T-helper 1 cell treated with Interleukin-12 subunit alpha and Interleukin-12 subunit beta and Interleukin-4 antibody, amounts not matched to agents 30 μg/mL and 1 μg/mL, for 36 hours (primary cell): ENCODE results near the gene KRTAP24-1.

Source experiments
- H3K27ac Mint-ChIP-seq: one replicate; pipeline ENCODE4 v1.8.0; 2021; ENCODE audit warnings: mild to moderate bottlenecking, mixed read lengths
- H3K27me3 Mint-ChIP-seq: one replicate; pipeline ENCODE4 v1.8.0; 2021; ENCODE audit warnings: low read depth, mixed read lengths
- H3K36me3 Mint-ChIP-seq: one replicate; pipeline ENCODE4 v1.8.0; 2021; ENCODE audit warnings: low read depth, mixed read lengths
- H3K4me1 Mint-ChIP-seq: one replicate; pipeline ENCODE4 v1.8.0; 2021; ENCODE audit warnings: low read depth, mixed read lengths
- H3K4me3 Mint-ChIP-seq: one replicate; pipeline ENCODE4 v1.8.0; 2021; ENCODE audit warnings: mild to moderate bottlenecking, moderate library complexity, mixed read lengths
- H3K9me3 Mint-ChIP-seq: one replicate; pipeline ENCODE4 v1.8.0; 2021; ENCODE audit warnings: mixed read lengths

KRTAP24-1 gene, protein sequence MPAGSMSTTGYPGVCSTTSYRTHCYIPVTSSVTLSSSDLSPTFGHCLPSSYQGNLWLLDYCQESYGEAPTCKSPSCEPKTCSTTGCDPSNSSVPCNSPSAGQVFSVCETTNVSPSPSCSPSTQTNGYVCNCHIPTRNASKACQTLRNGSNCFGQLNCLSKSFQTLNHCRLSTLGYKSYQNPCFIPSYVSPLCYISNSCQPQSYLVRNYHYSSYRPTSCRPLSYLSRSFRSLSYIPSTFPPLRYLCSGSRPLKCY

DNA sequence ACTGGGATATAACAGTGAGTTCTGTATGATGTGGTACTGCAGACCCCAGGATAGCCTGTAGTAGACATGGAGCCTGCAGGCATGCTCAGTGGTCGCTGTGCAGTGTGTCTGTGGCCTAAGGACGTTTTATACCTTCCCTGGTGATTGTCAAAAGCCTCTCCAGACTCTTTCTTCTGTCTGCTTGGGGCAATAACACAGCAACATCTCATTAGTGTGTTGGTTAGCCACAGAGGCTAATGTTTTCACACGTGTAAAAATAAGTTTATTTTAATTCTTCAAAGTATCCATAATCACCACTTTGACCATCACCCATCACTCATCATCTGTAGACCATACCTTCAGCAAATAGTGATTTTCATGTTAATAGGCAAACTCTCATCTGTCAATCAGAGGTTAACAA, at the start of gene KRTAP24-1:
TSS of gene KRTAP24-1 (minus strand) at position 101 of the 400 bp plus-strand sequence. CDS start at position 83, 18 bp downstream.
- Mint-ChIP-seq H3K27ac (no peak within 1 kb of the TSS), H3K4me3 (no peak within 1 kb of the TSS), H3K9me3 (no peaks in the 10 kb centered on the region), H3K27me3 (no peaks in the 10 kb centered on the region), H3K36me3 (no peaks in the 10 kb centered on the region), H3K4me1 (no peaks in the 10 kb centered on the region)

DNA sequence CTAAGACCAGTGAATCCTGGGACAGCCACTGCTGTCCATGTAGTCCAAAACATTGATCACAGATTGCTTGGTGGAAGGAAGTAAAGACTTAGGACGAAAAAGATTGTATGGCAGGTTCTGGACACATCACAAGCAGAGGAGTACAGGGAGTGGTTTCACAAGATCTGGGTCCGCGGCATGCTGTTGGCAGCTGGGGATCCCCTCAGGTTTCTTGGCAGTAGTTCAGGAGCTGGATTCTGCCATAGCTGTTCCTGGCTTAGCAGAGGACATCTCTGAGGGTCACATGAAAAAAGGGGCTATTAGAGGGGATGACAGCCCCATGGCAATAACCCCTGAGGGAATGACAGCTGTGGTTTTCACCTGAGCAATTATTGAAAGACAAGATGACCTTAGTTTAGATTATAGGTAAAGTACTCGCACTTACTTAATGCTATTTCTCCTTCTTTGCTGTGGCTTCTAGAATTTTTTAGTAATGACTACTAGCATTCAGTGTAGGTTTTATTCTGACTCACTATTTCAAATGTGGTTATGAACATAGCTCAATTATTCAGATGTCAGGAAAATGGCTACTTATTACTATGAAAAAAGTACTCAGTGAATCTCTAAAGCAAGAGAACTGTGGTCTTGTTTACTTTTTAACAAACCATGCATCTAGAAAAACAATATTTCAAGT, 46.6 kb upstream of the KRTAP24-1 start:
- Mint-ChIP-seq H3K27me3 (no peaks in the 10 kb centered on the region), H3K27ac (no peak overlapping the region), H3K9me3 (no peaks in the 10 kb centered on the region), H3K4me1 (no peaks in the 10 kb centered on the region), H3K36me3 (no peaks in the 10 kb centered on the region), H3K4me3 (no peak overlapping the region)

DNA sequence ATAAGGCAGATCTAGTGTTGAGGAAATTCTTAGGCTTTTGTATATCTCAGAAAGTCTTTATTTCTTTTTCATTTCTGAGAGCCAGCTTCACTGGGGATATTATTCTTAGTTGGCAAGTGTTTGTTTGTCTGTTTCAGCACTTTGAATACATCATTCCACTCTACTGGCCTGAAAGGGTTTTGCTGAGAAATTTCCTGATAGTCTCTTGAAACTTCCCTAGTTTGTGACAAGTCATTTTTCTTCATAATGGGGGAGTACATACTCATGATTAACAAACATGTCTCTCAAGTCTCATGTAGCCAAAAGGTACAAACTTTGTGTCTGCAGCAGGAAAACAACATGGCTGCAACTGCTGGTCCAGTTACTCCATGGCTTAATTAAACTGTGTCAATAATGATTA, 43.6 kb upstream of the KRTAP24-1 start:
- no peaks in the 10 kb centered on the region for H3K27me3 Mint-ChIP-seq
- no peak overlapping the region for H3K27ac Mint-ChIP-seq
- no peaks in the 10 kb centered on the region for H3K4me1 Mint-ChIP-seq
- no peaks in the 10 kb centered on the region for H3K36me3 Mint-ChIP-seq
- H3K4me3 Mint-ChIP-seq, result no peak overlapping the region
- no peaks in the 10 kb centered on the region for H3K9me3 Mint-ChIP-seq

DNA sequence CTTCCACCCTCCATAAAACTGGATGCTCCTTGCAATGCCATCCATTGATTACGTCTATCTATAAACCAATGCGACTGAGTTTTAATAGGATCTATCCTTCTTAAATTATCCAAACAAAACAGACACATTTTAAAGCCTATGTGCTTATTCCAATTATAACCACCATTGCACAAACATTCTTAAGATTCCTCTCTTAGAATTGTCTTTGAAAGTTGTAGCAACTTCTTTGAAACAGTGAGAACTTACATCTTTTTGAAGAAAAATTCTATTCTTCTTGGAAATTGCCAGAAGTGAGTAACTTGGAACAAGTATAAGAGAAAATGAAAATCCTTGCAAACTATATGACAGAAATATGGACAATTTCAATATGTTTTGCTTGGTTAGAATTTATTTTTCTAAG, 37.5 kb upstream of the KRTAP24-1 start, which contains the start of gene KRTAP26-1:
TSS of gene KRTAP26-1 (minus strand) at position 101 of the 400 bp plus-strand sequence. CDS start 280 bp downstream, outside the sequence.
- Mint-ChIP-seq H3K27me3 (no peaks in the 10 kb centered on the region), H3K27ac (no peak within 1 kb of the TSS), H3K4me3 (no peak within 1 kb of the TSS), H3K9me3 (no peaks in the 10 kb centered on the region), H3K4me1 (no peaks in the 10 kb centered on the region), H3K36me3 (no peaks in the 10 kb centered on the region)

DNA sequence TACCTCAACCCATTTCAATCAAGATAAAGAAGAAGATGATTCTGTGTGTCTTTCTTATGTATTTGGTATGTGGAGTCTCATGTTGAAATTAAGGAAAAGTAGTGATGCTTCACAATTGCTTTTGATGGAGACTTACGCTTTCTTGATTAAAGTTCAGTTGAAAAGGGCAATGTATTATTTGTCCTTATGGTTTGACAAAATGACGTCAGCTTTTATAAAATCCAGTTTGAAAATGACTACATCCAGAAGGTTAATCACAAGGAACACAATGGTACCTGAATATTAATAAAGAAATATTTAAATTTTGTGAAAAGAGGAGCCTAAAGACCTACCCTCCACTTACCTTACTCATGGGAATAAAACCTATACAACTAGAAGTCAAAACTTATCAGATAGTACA, 33.0 kb upstream of the KRTAP24-1 start:
- Mint-ChIP-seq H3K4me3 (no peak overlapping the region), H3K36me3 (no peaks in the 10 kb centered on the region), H3K4me1 (no peaks in the 10 kb centered on the region), H3K27me3 (no peaks in the 10 kb centered on the region), H3K9me3 (no peaks in the 10 kb centered on the region), H3K27ac (no peak overlapping the region)

DNA sequence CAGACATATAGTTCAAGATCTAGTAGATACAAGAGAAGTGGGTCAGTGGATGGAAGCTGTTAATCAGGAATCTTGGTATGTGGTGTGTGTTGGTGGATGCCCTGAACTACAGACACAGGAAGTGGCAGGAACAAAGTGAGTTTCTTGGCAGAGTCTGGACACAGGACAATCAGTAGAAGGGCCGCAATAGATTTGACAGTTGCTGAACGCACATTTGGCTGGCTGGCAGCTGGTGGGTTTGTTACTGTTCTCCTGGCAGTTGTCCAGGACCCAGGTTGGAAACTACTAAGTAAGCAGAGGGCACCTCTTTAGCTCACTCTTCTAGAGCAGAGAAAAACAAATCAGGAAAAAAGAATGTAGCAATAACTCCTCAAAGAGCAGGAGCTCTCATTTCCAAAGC, 24.1 kb upstream of the KRTAP24-1 start:
- Mint-ChIP-seq H3K27me3 (no peaks in the 10 kb centered on the region), H3K4me3 (no peak overlapping the region), H3K36me3 (no peaks in the 10 kb centered on the region), H3K9me3 (no peaks in the 10 kb centered on the region), H3K27ac (no peak overlapping the region), H3K4me1 (no peaks in the 10 kb centered on the region)

DNA sequence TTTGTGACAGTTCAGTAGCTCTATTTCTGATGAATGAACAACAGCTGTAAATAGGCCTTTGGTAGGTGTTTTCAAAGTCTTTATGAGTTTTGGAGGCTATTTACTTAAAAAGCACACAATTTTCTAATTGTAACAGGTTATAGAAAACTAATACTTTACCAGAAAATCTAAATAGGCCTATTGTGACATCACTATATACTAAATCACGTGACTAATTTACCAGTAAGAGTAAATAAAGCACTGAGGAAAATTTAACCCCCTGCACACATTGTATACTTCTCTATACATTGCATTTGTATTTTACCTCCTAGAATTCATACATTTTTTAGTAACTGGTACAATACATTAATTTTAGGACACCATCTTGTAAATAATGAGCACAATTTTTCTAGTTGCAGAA, 22.4 kb upstream of the KRTAP24-1 start:
- Mint-ChIP-seq H3K36me3 (no peaks in the 10 kb centered on the region), H3K4me1 (no peaks in the 10 kb centered on the region), H3K4me3 (no peak overlapping the region), H3K27me3 (no peaks in the 10 kb centered on the region), H3K9me3 (peaks cover 10% of the 10 kb centered on the region), H3K27ac (no peak overlapping the region)

DNA sequence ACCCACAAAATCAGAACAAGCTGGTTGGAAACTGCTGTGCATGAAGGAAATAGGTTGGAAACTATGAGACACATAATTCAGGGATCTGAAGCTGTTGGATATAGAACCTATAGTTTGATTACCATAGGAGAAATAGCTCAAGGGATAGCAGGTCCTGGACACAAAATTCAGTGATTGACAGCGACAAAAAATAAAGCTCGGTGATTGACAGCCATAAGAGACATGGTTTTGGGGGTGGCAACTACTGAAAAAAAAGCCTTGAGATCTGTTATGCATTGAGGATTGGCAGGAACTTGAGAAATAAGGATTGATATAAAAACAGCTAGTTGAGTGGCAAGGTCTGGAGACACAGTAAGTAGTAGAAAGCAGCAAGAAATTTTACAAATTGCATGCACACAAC, 6.5 kb upstream of the KRTAP24-1 start, which contains the start of gene KRTAP25-1:
TSS of gene KRTAP25-1 (minus strand) at position 300 of the 400 bp plus-strand sequence. CDS start at position 276, 24 bp downstream.
- no peak within 1 kb of the TSS for H3K27ac Mint-ChIP-seq
- H3K27me3 Mint-ChIP-seq, result no peaks in the 10 kb centered on the region
- H3K9me3 Mint-ChIP-seq, result no peaks in the 10 kb centered on the region
- H3K4me1 Mint-ChIP-seq, result no peaks in the 10 kb centered on the region
- H3K36me3 Mint-ChIP-seq, result no peaks in the 10 kb centered on the region
- H3K4me3 Mint-ChIP-seq, result no peak within 1 kb of the TSS

DNA sequence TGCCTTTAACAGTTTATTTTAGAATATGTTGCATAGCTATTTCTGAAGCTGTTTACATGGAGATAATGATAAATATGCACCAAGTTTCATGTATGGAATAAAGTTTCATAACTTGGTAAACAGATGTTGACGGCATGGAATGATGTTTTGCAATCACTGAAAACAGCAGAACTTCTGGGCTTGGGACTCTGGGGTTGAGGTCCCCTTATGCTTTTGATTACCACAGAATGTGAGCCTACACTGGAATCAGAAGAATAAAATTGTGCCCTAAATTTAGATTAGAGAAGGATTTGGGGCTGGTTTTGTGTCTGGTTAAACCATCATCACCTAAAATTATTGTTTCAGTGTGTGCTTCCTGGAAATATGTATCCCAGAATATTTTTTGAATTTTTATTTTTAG, 11.1 kb downstream of the KRTAP24-1 start:
- Mint-ChIP-seq H3K4me1 (no peaks in the 10 kb centered on the region), H3K4me3 (no peak overlapping the region), H3K36me3 (no peaks in the 10 kb centered on the region), H3K27me3 (no peaks in the 10 kb centered on the region), H3K27ac (no peak overlapping the region), H3K9me3 (no peaks in the 10 kb centered on the region)

DNA sequence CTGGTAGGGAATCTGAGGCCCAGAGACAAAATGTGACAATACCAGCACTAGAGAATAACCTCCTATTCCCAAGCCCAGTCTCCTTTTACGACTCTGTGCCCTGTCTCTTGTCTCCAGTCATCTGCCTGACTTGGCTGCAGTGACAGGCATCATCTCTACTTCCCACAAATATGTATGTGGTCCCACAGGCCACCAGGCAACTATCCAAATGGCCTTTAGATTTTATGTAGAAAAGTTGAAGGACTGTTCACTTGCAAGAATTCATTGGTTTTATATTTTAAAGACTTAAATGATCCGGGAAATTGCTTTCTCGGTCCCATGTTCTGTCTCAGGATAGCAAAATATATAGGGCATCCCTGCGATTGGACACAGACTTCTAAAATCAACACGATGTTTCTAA, 11.6 kb downstream of the KRTAP24-1 start:
- no peaks in the 10 kb centered on the region for H3K36me3 Mint-ChIP-seq
- no peaks in the 10 kb centered on the region for H3K4me1 Mint-ChIP-seq
- H3K4me3 Mint-ChIP-seq, result no peak overlapping the region
- no peaks in the 10 kb centered on the region for H3K27me3 Mint-ChIP-seq
- no peak overlapping the region for H3K27ac Mint-ChIP-seq
- no peaks in the 10 kb centered on the region for H3K9me3 Mint-ChIP-seq

DNA sequence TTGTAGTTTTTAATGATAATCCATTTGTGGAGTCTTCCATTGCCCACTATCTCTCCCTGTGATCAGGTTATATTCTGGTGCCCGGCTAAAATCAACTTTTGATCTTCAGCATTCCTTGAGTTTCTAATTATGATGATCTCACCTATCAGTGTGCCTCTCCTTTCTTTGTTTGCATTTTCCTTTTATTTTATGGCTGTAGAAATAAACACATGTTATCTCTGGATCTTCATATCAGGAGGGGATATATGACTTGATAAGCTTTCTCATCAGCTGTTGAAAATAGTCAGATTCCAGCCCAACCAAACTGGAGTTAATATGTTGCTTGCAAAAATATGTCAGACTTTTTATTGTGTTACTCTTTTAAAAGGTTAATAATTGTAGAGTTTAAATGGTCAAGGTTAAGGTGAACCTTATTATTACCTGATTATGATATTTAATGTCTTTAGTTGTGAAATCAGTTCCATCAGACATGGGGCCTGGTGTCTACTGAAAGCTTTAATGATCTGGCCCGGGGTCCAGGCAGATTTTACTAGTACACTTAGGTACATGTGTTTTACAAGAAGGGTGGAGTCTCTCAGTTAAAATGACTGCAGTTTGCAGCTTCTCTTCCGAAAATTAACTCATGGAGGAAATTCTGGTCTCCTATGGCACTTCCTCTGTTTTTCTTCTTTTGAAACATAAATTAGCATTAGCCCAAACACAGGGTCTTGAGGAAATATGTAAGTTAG, 12.8 kb downstream of the KRTAP24-1 start:
- no peaks in the 10 kb centered on the region for H3K36me3 Mint-ChIP-seq
- H3K4me3 Mint-ChIP-seq, result no peak overlapping the region
- no peaks in the 10 kb centered on the region for H3K4me1 Mint-ChIP-seq
- H3K27me3 Mint-ChIP-seq, result no peaks in the 10 kb centered on the region
- no peaks in the 10 kb centered on the region for H3K9me3 Mint-ChIP-seq
- no peak overlapping the region for H3K27ac Mint-ChIP-seq

DNA sequence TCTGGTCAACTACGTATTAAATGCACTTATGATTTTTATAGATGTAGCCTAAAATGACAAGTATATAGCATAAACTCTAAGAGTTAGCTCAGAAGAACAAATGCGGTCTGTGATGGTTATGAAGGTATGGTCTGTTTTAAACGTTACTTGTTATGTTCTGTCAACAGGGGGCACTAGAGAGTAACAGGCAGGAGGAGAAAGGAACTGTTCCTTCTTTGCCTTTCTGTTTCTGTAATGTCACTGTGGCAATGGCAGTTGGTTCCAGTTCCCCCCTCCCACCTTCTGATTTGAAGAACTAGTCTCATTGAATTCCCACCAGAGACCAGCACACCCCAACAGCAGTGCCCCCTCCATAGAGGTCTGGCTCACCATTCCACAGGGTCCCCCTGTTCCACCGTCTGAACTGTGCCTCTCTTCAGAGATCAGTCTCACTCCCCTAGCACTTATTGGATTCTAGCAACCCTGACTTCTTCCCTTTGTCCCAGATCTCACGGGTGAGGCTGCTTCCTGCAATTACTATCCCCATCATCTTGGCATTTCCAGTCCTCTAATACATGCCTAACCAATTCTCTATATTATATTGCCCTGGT, 14.0 kb downstream of the KRTAP24-1 start:
- Mint-ChIP-seq H3K36me3 (no peaks in the 10 kb centered on the region), H3K9me3 (no peaks in the 10 kb centered on the region), H3K27ac (no peak overlapping the region), H3K4me3 (no peak overlapping the region), H3K4me1 (no peaks in the 10 kb centered on the region), H3K27me3 (no peaks in the 10 kb centered on the region)

DNA sequence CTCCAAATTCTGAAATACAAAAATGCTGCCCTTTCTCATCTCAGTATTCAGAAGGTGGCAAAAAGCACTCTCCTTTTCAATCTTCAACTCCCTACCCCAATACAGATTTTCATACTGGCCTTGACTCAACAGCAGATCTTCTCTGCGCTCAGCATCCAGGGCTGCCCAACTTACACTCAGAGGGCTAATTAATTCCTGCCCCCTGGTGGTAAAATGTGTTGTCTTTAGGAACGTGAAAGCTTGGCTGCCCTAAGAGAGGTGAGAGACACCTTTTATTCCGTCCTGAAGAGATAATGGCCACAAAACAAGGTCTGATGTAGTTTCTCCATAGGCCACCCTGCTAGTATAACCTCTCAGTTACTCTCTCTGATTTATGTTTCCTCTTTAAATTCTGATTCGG, 25.0 kb downstream of the KRTAP24-1 start:
- Mint-ChIP-seq H3K4me1 (no peaks in the 10 kb centered on the region), H3K27me3 (no peaks in the 10 kb centered on the region), H3K36me3 (no peaks in the 10 kb centered on the region), H3K4me3 (no peak overlapping the region), H3K27ac (no peak overlapping the region), H3K9me3 (no peaks in the 10 kb centered on the region)

DNA sequence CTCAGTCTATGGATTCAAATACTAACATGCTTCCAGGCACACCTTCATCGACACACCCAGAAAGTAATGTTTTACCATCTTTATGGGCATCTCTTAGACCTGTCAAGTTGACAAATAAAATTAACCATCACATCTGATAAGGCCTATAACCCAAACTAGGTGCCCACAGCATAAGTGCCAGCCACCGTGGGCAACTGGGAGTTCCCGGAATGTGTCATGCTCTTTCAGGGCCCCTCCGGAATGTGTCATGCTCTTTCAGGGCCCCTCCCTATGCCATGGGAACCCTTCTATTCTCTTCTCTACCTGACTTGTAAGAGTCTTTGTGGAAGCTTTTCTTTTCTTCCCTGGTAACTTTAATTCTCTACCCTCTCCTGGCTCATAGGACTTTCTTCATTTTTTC, 26.6 kb downstream of the KRTAP24-1 start:
- H3K4me3 Mint-ChIP-seq, result no peak overlapping the region
- no peaks in the 10 kb centered on the region for H3K36me3 Mint-ChIP-seq
- no peaks in the 10 kb centered on the region for H3K4me1 Mint-ChIP-seq
- H3K9me3 Mint-ChIP-seq, result no peaks in the 10 kb centered on the region
- no peak overlapping the region for H3K27ac Mint-ChIP-seq
- H3K27me3 Mint-ChIP-seq, result no peaks in the 10 kb centered on the region
